H1 (cell line): ENCODE measurements around the gene PARS2. TPM values are rescaled to one million over a fixed set of nuclear protein-coding genes. Genes with fewer than 3 reads are reported as not detected.

Source experiments
- CTCF ChIA-PET: fragments of 300-600 bp; sonication (Branson Sonifier 250); formaldehyde crosslinking; loops from one replicate; lab custom pipeline; 2021; ENCODE audit not compliant: partially characterized antibody; lab: Charles Lee
- POLR2A ChIA-PET: fragments of 300-600 bp; sonication (Branson Sonifier 250); formaldehyde crosslinking; loops from one replicate; lab custom pipeline; 2021; ENCODE audit warnings: inconsistent platforms; ENCODE audit not compliant: partially characterized antibody; lab: Charles Lee
- DNase-seq, 2 experiments: peaks; one replicate each; pipeline versions ENCODE4 v3.0.0 to v3.0.0-alpha.2; 2010 to 2022; ENCODE audit warnings: low spot score in 2 of 2, low read depth in 1 of 2, mixed read lengths in 1 of 2
- FAIRE-seq: peaks from 2 replicates; lab custom pipeline; 2011; peaks lifted over from hg19 to GRCh38; lab: Jason Lieb, UNC
- H2AFZ ChIP-seq: 2 replicates; pipeline ENCODE4 v1.8.1; 2012; ENCODE audit warnings: low read length, inconsistent platforms
- H2AK5ac ChIP-seq: 2 replicates; pipeline ENCODE4 v1.6.1; 2013; ENCODE audit warnings: low read depth, low read length
- H2BK120ac ChIP-seq: replicated peaks from 2 replicates; pipeline ENCODE3; 2013; ENCODE audit warnings: low read depth, low read length, inconsistent platforms
- H2BK12ac ChIP-seq: 2 replicates; pipeline ENCODE4 v1.6.1; 2013; ENCODE audit warnings: low read depth, low read length
- H2BK15ac ChIP-seq: 2 replicates; pipeline ENCODE4 v1.6.1; 2013; ENCODE audit warnings: low read length
- H2BK20ac ChIP-seq: 2 replicates; pipeline ENCODE4 v1.6.1; 2013; ENCODE audit warnings: low read length
- H2BK5ac ChIP-seq: 2 replicates; pipeline ENCODE4 v1.6.1; 2013; ENCODE audit warnings: low read depth, low read length
- H3K14ac ChIP-seq: 2 replicates; pipeline ENCODE4 v1.6.1; 2013; ENCODE audit warnings: inconsistent platforms; ENCODE audit not compliant: insufficient read length
- H3K18ac ChIP-seq: 2 replicates; pipeline ENCODE4 v1.6.1; 2013; ENCODE audit warnings: low read length; ENCODE audit errors: extremely low read depth
- H3K23ac ChIP-seq: 2 replicates; pipeline ENCODE4 v1.6.1; 2013; ENCODE audit warnings: inconsistent platforms; ENCODE audit not compliant: insufficient read length
- H3K23me2 ChIP-seq: 2 replicates; pipeline ENCODE4 v1.6.1; 2013; ENCODE audit warnings: low read depth, low read length
- H3K27ac ChIP-seq: 2 replicates; pipeline ENCODE4 v1.6.1; 2011; ENCODE audit warnings: low read depth, low read length, inconsistent platforms
- H3K27me3 ChIP-seq, 4 experiments: replicated peaks in 1 of 4; 1 replicate in 1 of 4; 2 replicates in 3 of 4; pipeline versions ENCODE4 v1.6.1 to v1.8.1; 2011 to 2013; ENCODE audit warnings: low read length in 3 of 4, mild to moderate bottlenecking in 3 of 4, inconsistent platforms in 2 of 4, mixed read lengths in 2 of 4, moderate library complexity in 1 of 4; ENCODE audit not compliant: control insufficient read depth in 3 of 4, insufficient read depth in 3 of 4; ENCODE audit errors: extremely low read depth in 1 of 4
- H3K36me3 ChIP-seq, 4 experiments: 2 replicates each; pipeline versions ENCODE4 v1.6.1 to v1.8.1; 2011 to 2013; ENCODE audit warnings: mild to moderate bottlenecking in 4 of 4, low read length in 3 of 4, moderate library complexity in 2 of 4, control low read depth in 1 of 4, inconsistent platforms in 1 of 4; ENCODE audit not compliant: insufficient read depth in 4 of 4, control insufficient read depth in 2 of 4
- H3K4ac ChIP-seq: replicated peaks from 2 replicates; pipeline ENCODE3; 2013; ENCODE audit warnings: low read length, low read depth, mixed read lengths, inconsistent platforms; ENCODE audit not compliant: insufficient read length
- H3K4me1 ChIP-seq, 4 experiments: replicated peaks in 1 of 4; 1 replicate in 1 of 4; 2 replicates in 3 of 4; pipeline versions ENCODE4 v1.6.1 to v1.8.1; 2011 to 2013; ENCODE audit warnings: low read length in 3 of 4, inconsistent platforms in 2 of 4, mixed read lengths in 1 of 4; ENCODE audit not compliant: insufficient read depth in 4 of 4, control insufficient read depth in 3 of 4
- H3K4me2 ChIP-seq, 2 experiments: 2 replicates each; pipeline versions ENCODE4 v1.6.1 to v1.8.1; 2011 to 2013; ENCODE audit warnings: low read depth in 2 of 2, low read length in 2 of 2, control low read depth in 1 of 2, inconsistent platforms in 1 of 2, mild to moderate bottlenecking in 1 of 2; ENCODE audit not compliant: insufficient read depth in 1 of 2
- H3K4me3 ChIP-seq, 4 experiments: fragments of 200-600, 300-600 bp in 1 of 4; sonication (generic), shearing (Covaris generic), sonication (Bioruptor Twin) in 1 of 4; 2 replicates each; pipeline versions ENCODE4 v1.5.1 to v1.8.1; 2011 to 2016; ENCODE audit warnings: low read length in 4 of 4, low read depth in 3 of 4, control low read depth in 2 of 4, inconsistent platforms in 2 of 4, mild to moderate bottlenecking in 2 of 4, mixed read lengths in 1 of 4, moderate library complexity in 1 of 4; ENCODE audit not compliant: insufficient read depth in 2 of 4; ENCODE audit errors: extremely low read depth in 1 of 4
- H3K56ac ChIP-seq: replicated peaks from 2 replicates; pipeline ENCODE3; 2013; ENCODE audit warnings: low read depth, mild to moderate bottlenecking, mixed read lengths, low read length, inconsistent platforms; ENCODE audit not compliant: insufficient read length
- H3K79me1 ChIP-seq: 2 replicates; pipeline ENCODE4 v1.6.1; 2013; ENCODE audit warnings: low read depth, low read length, control low read depth
- H3K79me2 ChIP-seq, 2 experiments: 2 replicates each; pipeline versions ENCODE4 v1.6.1 to v1.8.1; 2012 to 2013; ENCODE audit warnings: low read length in 2 of 2, mild to moderate bottlenecking in 2 of 2, inconsistent platforms in 1 of 2; ENCODE audit not compliant: insufficient read depth in 2 of 2, control insufficient read depth in 1 of 2
- H3K9ac ChIP-seq, 4 experiments: replicated peaks in 1 of 4; 1 replicate in 1 of 4; 2 replicates in 3 of 4; pipeline versions ENCODE4 v1.6.1 to v1.8.1; 2011 to 2013; ENCODE audit warnings: low read depth in 3 of 4, low read length in 3 of 4, control low read depth in 2 of 4, mild to moderate bottlenecking in 2 of 4, moderate library complexity in 2 of 4, inconsistent platforms in 1 of 4; ENCODE audit errors: extremely low read depth in 1 of 4
- H3K9me3 ChIP-seq, 2 experiments: 2 replicates each; pipeline versions ENCODE4 v1.6.1 to v1.8.1; 2012 to 2013; ENCODE audit warnings: mild to moderate bottlenecking in 2 of 2, moderate library complexity in 2 of 2, control low read depth in 1 of 2, inconsistent platforms in 1 of 2, low read depth in 1 of 2, low read length in 1 of 2, mixed read lengths in 1 of 2; ENCODE audit not compliant: insufficient read depth in 2 of 2
- H4K20me1 ChIP-seq, 2 experiments: replicated peaks in 1 of 2; 2 replicates each; pipeline versions ENCODE3 to v1.8.1; 2011 to 2013; ENCODE audit warnings: inconsistent platforms in 2 of 2, low read length in 2 of 2, mild to moderate bottlenecking in 1 of 2; ENCODE audit not compliant: insufficient read depth in 2 of 2, control insufficient read depth in 1 of 2
- H4K5ac ChIP-seq: 2 replicates; pipeline ENCODE4 v1.6.1; 2013; ENCODE audit warnings: low read length, low read depth, mixed read lengths, inconsistent platforms; ENCODE audit not compliant: insufficient read length
- H4K8ac ChIP-seq: 2 replicates; pipeline ENCODE4 v1.8.0; 2013; ENCODE audit warnings: mild to moderate bottlenecking, moderate library complexity, low read length, inconsistent platforms; ENCODE audit not compliant: insufficient read depth; ENCODE audit errors: extremely low read depth
- H4K91ac ChIP-seq: replicated peaks from 2 replicates; pipeline ENCODE3; 2013; ENCODE audit warnings: low read length, mixed read lengths, inconsistent platforms; ENCODE audit not compliant: insufficient read length
- ASH2L ChIP-seq: fragments of 200-600, 300-600 bp; sonication (generic); IDR thresholded peaks from one replicate; pipeline ENCODE4 v1.7.1; 2017; ENCODE audit warnings: low read length
- CREB1 ChIP-seq: IDR thresholded peaks from 2 replicates; pipeline ENCODE4 v1.6.1; 2012; ENCODE audit warnings: inconsistent platforms
- CTBP2 ChIP-seq: IDR thresholded peaks from 2 replicates; pipeline ENCODE4 v1.7.0; 2011; ENCODE audit warnings: borderline replicate concordance, mild to moderate bottlenecking, moderate library complexity, mixed read lengths, low read length; ENCODE audit not compliant: insufficient read depth, insufficient read length
- GTF2F1 ChIP-seq: IDR thresholded peaks from 2 replicates; pipeline ENCODE4 v1.6.1; 2012; ENCODE audit warnings: low read depth, low read length, improper control_type of control experiment, borderline replicate concordance
- POU5F1 ChIP-seq: IDR thresholded peaks from 2 replicates; pipeline ENCODE4 v1.6.1; 2011; ENCODE audit warnings: low read depth, mild to moderate bottlenecking, low read length, moderate library complexity
- SP4 ChIP-seq: IDR thresholded peaks from 2 replicates; pipeline ENCODE4 v1.6.1; 2012; ENCODE audit warnings: low read length, inconsistent platforms
- TBP ChIP-seq: IDR thresholded peaks from 2 replicates; pipeline ENCODE4 v1.6.1; 2011; ENCODE audit warnings: low read depth, low read length, improper control_type of control experiment
- TEAD4 ChIP-seq: IDR thresholded peaks from 2 replicates; pipeline ENCODE4 v1.6.1; 2012; ENCODE audit warnings: low read depth, low read length, inconsistent platforms, mixed read lengths
- WGBS, 2 experiments: shearing (Covaris generic) in 1 of 2; methylation state at CpG; one replicate each; pipeline versions ENCODE4 v1.1.6 to v1.1.7; 2013 to 2015; ENCODE audit warnings: low lambda C conversion rate in 2 of 2, mixed read lengths in 2 of 2, inconsistent platforms in 1 of 2, low coverage in 1 of 2, missing lambda C conversion rate in 1 of 2; ENCODE audit not compliant: insufficient replicate concordance in 2 of 2, insufficient coverage in 1 of 2, insufficient read length in 1 of 2; ENCODE audit errors: extremely low coverage in 1 of 2, missing lambda C conversion rate in 1 of 2; 5-methylcytosine and 5-hydroxymethylcytosine counted together
- polyA plus RNA-seq, 7 experiments: library from polyadenylated mRNA; depleted of rRNA in 3 of 7; stranded (reverse) in 5 of 7; unstranded in 2 of 7; fragments of >200 nt in 5 of 7; fragments of 200-250 nt in 2 of 7; gene quantifications; 1 replicate in 5 of 7; 2 replicates in 1 of 7; 4 replicates in 1 of 7; pipeline versions ENCODE4 v1.2.1 to v1.2.3, GENCODE V29; 2011 to 2013; ENCODE audit warnings: missing spikeins in 2 of 7, mixed read lengths in 2 of 7
- total RNA-seq: library from RNA; stranded (reverse); fragmentation: NEBNext Ultra II Directional; extraction: Animal tissue kit (Norgen Biotek cat#: 25700); gene quantifications from 2 replicates; pipeline ENCODE4 v1.2.1, GENCODE V29; 2021
- TF ChIP-seq, protein P1 (sequence below): IDR thresholded peaks from 2 replicates; pipeline ENCODE4 v1.6.1; 2011; ENCODE audit warnings: low read depth, mild to moderate bottlenecking, low read length; ENCODE audit not compliant: insufficient read depth

PARS2 gene
- total and polyA plus RNA-seq, 2 of the 8 experiments (the other 6 are each of a cell fraction or from before 2014, with no cell fraction given) = 8.9 to 10.0 TPM

DNA sequence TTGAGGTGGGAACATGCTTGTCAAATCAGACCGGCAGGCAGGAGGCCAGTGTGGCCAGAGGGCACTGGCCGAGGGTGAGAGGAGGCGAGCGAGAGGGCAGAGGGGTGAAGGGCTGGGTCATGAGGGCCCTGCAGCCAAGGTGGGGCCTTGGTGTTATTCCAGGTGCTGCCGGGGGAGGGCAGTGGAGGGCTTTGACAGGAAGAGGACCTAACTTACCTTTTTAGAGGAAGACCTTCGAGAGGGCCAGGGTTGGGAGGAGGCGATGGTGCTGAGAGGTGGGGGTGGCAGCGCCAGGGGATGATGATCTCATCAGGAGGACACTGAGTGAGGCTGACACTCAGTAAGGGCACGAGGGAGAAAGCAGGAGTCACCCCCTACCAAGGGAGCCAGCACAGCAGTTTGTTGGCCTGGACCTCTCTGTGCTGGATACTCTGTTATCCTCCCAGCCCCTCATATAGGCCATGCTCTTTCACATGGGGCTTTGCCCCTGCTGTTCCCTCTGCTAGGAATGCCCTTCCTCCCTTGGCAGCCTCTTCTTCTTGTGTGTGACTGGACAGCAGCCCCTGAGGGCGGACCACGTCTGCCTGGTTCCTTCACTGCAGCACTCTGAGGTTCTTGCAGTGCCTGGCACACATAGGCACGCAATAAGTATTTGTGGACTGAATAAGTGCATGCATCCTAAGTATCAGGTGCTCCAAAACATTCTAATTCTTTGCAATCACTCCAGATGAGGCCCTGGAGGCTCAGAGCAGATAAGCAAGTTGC is 44.3 kb upstream of the PARS2 start:
- no peak overlapping the region for H3K4me2 ChIP-seq
- ChIA-PET CTCF (interaction anchor here (0.6 to 2.1 kb wide), 28 partner anchors 7 to 913 kb away, joined by 3 to 16 read pairs (median 3); partner anchors contain the start of gene TTC22), POLR2A (interaction anchor here (0.6 to 1.0 kb wide), 2 partner anchors 37 to 79 kb away, joined by 3 read pairs; no protein-coding TSS in a partner anchor)
- H2AFZ ChIP-seq = no peak overlapping the region
- no peaks in the 10 kb centered on the region for H3K23me2 ChIP-seq
- no peaks in the 10 kb centered on the region for H3K36me3 ChIP-seq
- peak in 1 of 2 experiments; percentile 55 for DNase-seq
- H3K18ac ChIP-seq = no peak overlapping the region
- H2AK5ac ChIP-seq = no peak overlapping the region
- H2BK5ac ChIP-seq = no peak overlapping the region
- H4K91ac ChIP-seq = no peak overlapping the region
- no peak overlapping the region for H4K8ac ChIP-seq
- no peak overlapping the region for H2BK120ac ChIP-seq
- H3K4me3 ChIP-seq = no peak overlapping the region
- no peaks in the 10 kb centered on the region for H4K20me1 ChIP-seq
- H3K56ac ChIP-seq = no peak overlapping the region
- H2BK20ac ChIP-seq = no peak overlapping the region
- H3K23ac ChIP-seq = no peak overlapping the region
- H3K9me3 ChIP-seq = no peaks in the 10 kb centered on the region
- no peak overlapping the region for H4K5ac ChIP-seq
- FAIRE-seq = no peak
- H3K9ac ChIP-seq = no peak overlapping the region
- no peak overlapping the region for H3K14ac ChIP-seq
- no peak overlapping the region for H2BK12ac ChIP-seq
- H3K79me1 ChIP-seq = no peaks in the 10 kb centered on the region
- no peaks in the 10 kb centered on the region; a peak in 1 of 7 replicates for H3K27me3 ChIP-seq
- no peaks in the 10 kb centered on the region for H3K79me2 ChIP-seq
- 69% methylated on average over 12 of the region's 12 CpGs; no CpG with 5 or more reads in 1 of the 2 experiments for WGBS, 2 experiments
- H3K4me1 ChIP-seq = peaks cover 4 to 16% (median 10%) of the 10 kb centered on the region in 4 experiments
- no peak overlapping the region for H2BK15ac ChIP-seq
- no peak overlapping the region for H3K4ac ChIP-seq
- no peak overlapping the region for H3K27ac ChIP-seq
- TF ChIP-seq GTF2F1 (no peak), SP4 (no peak), CTBP2 (no peak), TBP (no peak), CREB1 (0 out of 2 replicates have a peak, but pooled peaks have one; percentile 12), POU5F1 (no peak), TEAD4 (no peak), ASH2L (no peak)
- TF ChIP-seq, protein P1, sequence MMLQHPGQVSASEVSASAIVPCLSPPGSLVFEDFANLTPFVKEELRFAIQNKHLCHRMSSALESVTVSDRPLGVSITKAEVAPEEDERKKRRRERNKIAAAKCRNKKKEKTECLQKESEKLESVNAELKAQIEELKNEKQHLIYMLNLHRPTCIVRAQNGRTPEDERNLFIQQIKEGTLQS = no peak
